ENCODE measurements around the gene DAPK2.

The DAPK2 gene

DNA sequence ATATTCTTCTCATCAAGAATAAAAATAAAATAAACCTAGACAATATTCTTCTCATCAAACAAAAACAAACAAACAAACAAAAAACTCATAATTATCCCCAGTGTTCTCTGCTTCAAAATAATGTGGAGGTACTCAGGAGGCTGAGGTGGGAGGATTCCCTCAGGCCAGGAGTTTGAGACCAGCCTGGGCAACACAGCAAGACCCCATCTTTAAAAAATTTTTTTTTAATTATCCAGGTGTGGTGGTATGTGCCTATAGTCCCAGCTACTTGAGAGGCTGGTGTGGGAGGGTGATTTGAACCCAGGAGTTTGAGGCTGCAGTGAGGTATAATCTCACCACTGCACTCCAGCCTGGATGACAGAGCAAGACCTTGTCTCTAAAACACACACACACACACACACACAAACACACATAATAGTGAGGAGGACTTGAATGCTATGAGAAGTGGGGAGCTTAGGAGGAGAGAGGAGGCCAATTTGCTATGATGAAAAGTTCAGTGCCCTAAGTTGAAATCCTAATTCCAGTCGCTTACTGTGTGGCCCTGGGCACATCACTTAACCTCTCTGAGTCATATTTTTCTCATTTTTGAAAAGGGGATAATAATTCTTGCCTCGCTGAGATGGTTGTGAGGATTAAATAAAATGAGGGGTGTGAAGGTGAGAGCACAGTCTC, 176.8 kb downstream of the DAPK2 start:
- H3F3A ChIP-seq (ENCODE audit: insufficient read depth, low read length) = no peaks in the 10 kb centered on the region
- DNase-seq = no peak
- no peak overlapping the region for H3K9ac ChIP-seq (ENCODE audit: low read length)
- H3K27me3 ChIP-seq (replicated peaks; ENCODE audit: insufficient read depth, low read length) = no peaks in the 10 kb centered on the region
- H3K79me2 ChIP-seq (ENCODE audit: low read length) = no peaks in the 10 kb centered on the region
- no peak overlapping the region for H2AFZ ChIP-seq (ENCODE audit: low read length)
- H3K9me3 ChIP-seq (replicated peaks; ENCODE audit: insufficient read depth, low read length) = no peaks in the 10 kb centered on the region
- peaks cover 5% of the 10 kb centered on the region; the same call in 1 of the 2 replicates for H3K4me1 ChIP-seq (ENCODE audit: low read length)
- no peaks in the 10 kb centered on the region for H3K9me2 ChIP-seq (replicated peaks; ENCODE audit: insufficient read depth, low read length)
- no peak overlapping the region for H3K4me3 ChIP-seq (ENCODE audit: low read length)
- no peak overlapping the region for H3K4me2 ChIP-seq (ENCODE audit: low read depth, low read length)
- no peaks in the 10 kb centered on the region for H4K20me1 ChIP-seq (ENCODE audit: insufficient read depth, low read length)
- no peak overlapping the region for H3K27ac ChIP-seq (ENCODE audit: low read length)
- TF ChIP-seq EZH2 (optimal IDR thresholded peaks at IDR 0.05; ENCODE audit: low read depth, low read length) (no peak), EZH2phosphoT487 (IDR thresholded peaks at IDR 0.05; ENCODE audit: low read length) (no peak)
- TF ChIP-seq, protein P1, sequence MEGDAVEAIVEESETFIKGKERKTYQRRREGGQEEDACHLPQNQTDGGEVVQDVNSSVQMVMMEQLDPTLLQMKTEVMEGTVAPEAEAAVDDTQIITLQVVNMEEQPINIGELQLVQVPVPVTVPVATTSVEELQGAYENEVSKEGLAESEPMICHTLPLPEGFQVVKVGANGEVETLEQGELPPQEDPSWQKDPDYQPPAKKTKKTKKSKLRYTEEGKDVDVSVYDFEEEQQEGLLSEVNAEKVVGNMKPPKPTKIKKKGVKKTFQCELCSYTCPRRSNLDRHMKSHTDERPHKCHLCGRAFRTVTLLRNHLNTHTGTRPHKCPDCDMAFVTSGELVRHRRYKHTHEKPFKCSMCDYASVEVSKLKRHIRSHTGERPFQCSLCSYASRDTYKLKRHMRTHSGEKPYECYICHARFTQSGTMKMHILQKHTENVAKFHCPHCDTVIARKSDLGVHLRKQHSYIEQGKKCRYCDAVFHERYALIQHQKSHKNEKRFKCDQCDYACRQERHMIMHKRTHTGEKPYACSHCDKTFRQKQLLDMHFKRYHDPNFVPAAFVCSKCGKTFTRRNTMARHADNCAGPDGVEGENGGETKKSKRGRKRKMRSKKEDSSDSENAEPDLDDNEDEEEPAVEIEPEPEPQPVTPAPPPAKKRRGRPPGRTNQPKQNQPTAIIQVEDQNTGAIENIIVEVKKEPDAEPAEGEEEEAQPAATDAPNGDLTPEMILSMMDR (IDR thresholded peaks at IDR 0.05; ENCODE audit: low read length) = no peak
- H3K36me3 ChIP-seq (replicated peaks; ENCODE audit: insufficient read depth, low read length) = no peaks in the 10 kb centered on the region

DNA sequence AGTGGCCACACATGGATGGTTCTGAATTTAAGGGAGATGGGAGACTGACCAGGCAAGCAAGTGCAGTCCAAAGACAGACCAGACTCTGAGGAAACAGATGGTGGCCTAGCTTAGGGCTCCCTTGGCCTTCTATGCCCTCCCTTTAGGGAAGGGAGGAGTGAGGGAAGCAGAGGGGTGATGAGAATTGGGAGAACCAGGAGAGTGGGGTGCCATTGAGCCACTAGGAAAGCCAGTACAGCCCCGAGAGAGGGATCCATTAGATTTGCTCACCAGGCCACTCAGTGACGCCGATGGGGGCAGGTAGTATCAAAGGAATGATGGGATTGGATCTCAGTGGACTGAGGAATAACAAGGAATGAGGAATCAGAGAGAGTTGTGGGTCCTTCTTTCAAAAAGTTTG, 182.1 kb downstream of the DAPK2 start:
- no peaks in the 10 kb centered on the region for H3K27me3 ChIP-seq (replicated peaks; ENCODE audit: insufficient read depth, low read length)
- no peak overlapping the region for H3K4me2 ChIP-seq (ENCODE audit: low read depth, low read length)
- H3K27ac ChIP-seq (ENCODE audit: low read length) = no peak overlapping the region
- H2AFZ ChIP-seq (ENCODE audit: low read length) = no peak overlapping the region
- no peak for DNase-seq
- no peaks in the 10 kb centered on the region for H3K79me2 ChIP-seq (ENCODE audit: low read length)
- H4K20me1 ChIP-seq (ENCODE audit: insufficient read depth, low read length) = no peaks in the 10 kb centered on the region
- H3F3A ChIP-seq (ENCODE audit: insufficient read depth, low read length) = no peaks in the 10 kb centered on the region
- no peaks in the 10 kb centered on the region for H3K4me1 ChIP-seq (ENCODE audit: low read length)
- H3K9me3 ChIP-seq (replicated peaks; ENCODE audit: insufficient read depth, low read length) = no peaks in the 10 kb centered on the region
- H3K36me3 ChIP-seq (replicated peaks; ENCODE audit: insufficient read depth, low read length) = no peaks in the 10 kb centered on the region
- H3K4me3 ChIP-seq (ENCODE audit: low read length) = no peak overlapping the region
- no peak for TF ChIP-seq EZH2 (optimal IDR thresholded peaks at IDR 0.05; ENCODE audit: low read depth, low read length)
- TF ChIP-seq, protein P1 (IDR thresholded peaks at IDR 0.05; ENCODE audit: low read length) = no peak
- no peak overlapping the region for H3K9ac ChIP-seq (ENCODE audit: low read length)
- no peaks in the 10 kb centered on the region for H3K9me2 ChIP-seq (replicated peaks; ENCODE audit: insufficient read depth, low read length)

DNA sequence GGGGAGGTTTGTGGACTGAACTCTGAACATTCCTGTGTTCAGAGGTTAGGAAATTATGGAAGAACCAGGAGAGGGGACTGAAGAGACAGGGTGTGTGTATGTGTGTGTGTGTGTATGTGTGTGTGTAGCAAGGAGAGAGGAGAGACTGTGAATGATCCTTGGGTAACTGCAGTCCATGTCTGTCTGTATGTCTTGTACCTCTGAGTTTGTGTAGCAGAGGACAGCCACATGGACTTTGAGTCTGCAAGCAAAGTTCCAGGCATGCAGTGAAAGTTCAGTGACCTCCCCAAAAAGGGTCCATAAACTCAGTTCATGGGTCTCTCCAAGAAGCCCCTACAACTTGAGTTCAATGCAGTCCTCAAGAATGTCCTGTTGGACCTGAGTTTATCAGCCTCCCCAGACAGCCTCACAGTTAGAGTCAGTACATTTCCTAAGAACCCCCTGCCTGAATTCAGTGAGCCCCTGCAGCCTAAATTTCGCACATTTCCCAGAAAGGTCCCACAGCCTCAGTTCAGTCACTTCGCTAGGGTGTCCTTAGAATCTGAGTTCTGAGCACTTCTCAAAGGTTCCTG, 184.3 kb downstream of the DAPK2 start:
- H3K4me1 ChIP-seq (ENCODE audit: low read length) = no peaks in the 10 kb centered on the region
- H2AFZ ChIP-seq (ENCODE audit: low read length) = no peak overlapping the region
- no peaks in the 10 kb centered on the region for H4K20me1 ChIP-seq (ENCODE audit: insufficient read depth, low read length)
- no peaks in the 10 kb centered on the region for H3K79me2 ChIP-seq (ENCODE audit: low read length)
- H3K4me3 ChIP-seq (ENCODE audit: low read length) = no peak overlapping the region
- no peaks in the 10 kb centered on the region for H3K36me3 ChIP-seq (replicated peaks; ENCODE audit: insufficient read depth, low read length)
- no peak overlapping the region for H3K27ac ChIP-seq (ENCODE audit: low read length)
- no peak for DNase-seq
- TF ChIP-seq, protein P1 (IDR thresholded peaks at IDR 0.05; ENCODE audit: low read length) = no peak
- TF ChIP-seq EZH2 (optimal IDR thresholded peaks at IDR 0.05; ENCODE audit: low read depth, low read length) (no peak), EZH2phosphoT487 (IDR thresholded peaks at IDR 0.05; ENCODE audit: low read length) (no peak)
- no peaks in the 10 kb centered on the region for H3K27me3 ChIP-seq (replicated peaks; ENCODE audit: insufficient read depth, low read length)
- H3K4me2 ChIP-seq (ENCODE audit: low read depth, low read length) = no peak overlapping the region
- no peaks in the 10 kb centered on the region for H3F3A ChIP-seq (ENCODE audit: insufficient read depth, low read length)
- no peak overlapping the region for H3K9ac ChIP-seq (ENCODE audit: low read length)
- H3K9me2 ChIP-seq (replicated peaks; ENCODE audit: insufficient read depth, low read length) = no peaks in the 10 kb centered on the region
- no peaks in the 10 kb centered on the region for H3K9me3 ChIP-seq (replicated peaks; ENCODE audit: insufficient read depth, low read length)
